Adrenal gland (tissue), 12 donors: ENCODE measurements around the gene NPPC. TPM values are rescaled to one million over a fixed set of nuclear protein-coding genes. Genes with fewer than 3 reads are reported as not detected.

Experiments used
- DNase-seq, 7 donors: peaks; one replicate each; pipeline ENCODE4 v3.0.0-alpha.2; 2019 to 2020
- H3K27ac ChIP-seq, 5 donors: fragments of 200-600 bp; sonication (generic) in 4 of 5; 1 replicate in 3 of 5; 2 replicates in 2 of 5; pipeline versions ENCODE4 v1.5.1 to v1.8.0; 2016 to 2020; ENCODE audit warnings: mild to moderate bottlenecking in 1 of 5
- H3K27me3 ChIP-seq: fragments of 200-600 bp; 2 replicates; pipeline ENCODE4 v1.8.0; 2021
- H3K36me3 ChIP-seq, 2 donors: fragments of 200-600 bp; replicated peaks in 1 of 2; 1 replicate in 1 of 2; 2 replicates in 1 of 2; pipeline versions ENCODE4 v1.5.1 to v1.8.0; 2018 to 2022
- H3K4me1 ChIP-seq, 2 donors: fragments of 200-600 bp; replicated peaks in 1 of 2; 1 replicate in 1 of 2; 2 replicates in 1 of 2; pipeline versions ENCODE4 v1.5.1 to v1.8.0; 2018 to 2021
- H3K4me3 ChIP-seq, 4 donors: fragments of 200-600 bp; sonication (generic) in 3 of 4; one replicate each; pipeline ENCODE4 v1.5.1; 2016 to 2018
- H3K9me3 ChIP-seq, 3 donors: fragments of 200-600 bp; sonication (generic) in 1 of 3; replicated peaks in 1 of 3; 1 replicate in 2 of 3; 2 replicates in 1 of 3; pipeline versions ENCODE4 v1.5.1 to v1.8.0; 2016 to 2021
- POLR2A ChIP-seq, 2 donors: fragments of 450-650 bp; IDR thresholded peaks; one replicate each; pipeline ENCODE4 v1.6.1; 2017; ENCODE audit warnings: antibody characterized with exemption in 2 of 2, mild to moderate bottlenecking in 2 of 2, moderate library complexity in 1 of 2
- WGBS, 4 donors: extraction: QIAGEN DNeasy Blood & Tissue Kit in 2 of 4; methylation state at CpG; one replicate each; pipeline versions ENCODE4 v1.1.5 to v1.1.7; 2013 to 2017; 5-methylcytosine and 5-hydroxymethylcytosine counted together
- intact Hi-C, 2 donors: fragments of 100-400 bp; cut with DNase I; formaldehyde crosslinking; loops; one replicate each; pipeline versions ENCODE4 v1.14.1 to v1.15.0; 2022 to 2023
- polyA plus RNA-seq, 3 donors: library from polyadenylated mRNA; stranded (reverse); fragments of 200-250 nt in 2 of 3; fragments of 350-450 nt in 1 of 3; fragmentation: Illumina TruSeq in 1 of 3; extraction: RNeasy Lipid Tissue Mini Kit (QIAGEN cat#74804) in 1 of 3; gene quantifications; one replicate each; pipeline ENCODE4 v1.2.3, GENCODE V29; 2013 to 2014
- total RNA-seq, 9 donors: library from RNA; depleted of rRNA in 4 of 9; stranded (reverse); fragments of >200 nt in 4 of 9; fragments of 120-200 nt in 1 of 9; fragmentation: NEBNext Ultra II Directional in 1 of 9; extraction: Animal tissue kit (Norgen Biotek cat#: 25700) in 1 of 9; gene quantifications; one replicate each; pipeline versions ENCODE4 v1.1.0 to v1.2.4, GENCODE V29; 2013 to 2023
- TF ChIP-seq, protein P1 (sequence below), 6 experiments: fragments of 450-650 bp in 4 of 6; fragments of 200-600 bp in 2 of 6; sonication (generic) in 1 of 6; IDR thresholded peaks; 1 replicate in 5 of 6; 2 replicates in 1 of 6; pipeline versions ENCODE4 v1.5.1 to v1.8.0; 2016 to 2021; ENCODE audit warnings: antibody characterized with exemption in 6 of 6, mild to moderate bottlenecking in 2 of 6, moderate library complexity in 1 of 6
- donor health status: healthy with polysubstance abuse.
- donor health status: Bipolar disorder and iron deficiency.
- donor health status: DM: yes; HTN: yes; CAD: no.
- donor health status: DM: no; HTN: no; CAD: no.
- donor health status: DM: no; HTN: no; CAD: no.
- donor health status: DM: yes; HTN: yes; CAD: no.

Gene NPPC
- total and polyA plus RNA-seq, 12 donors: 0.13 to 0.74 (median 0.17) TPM; not detected in 9

DNA sequence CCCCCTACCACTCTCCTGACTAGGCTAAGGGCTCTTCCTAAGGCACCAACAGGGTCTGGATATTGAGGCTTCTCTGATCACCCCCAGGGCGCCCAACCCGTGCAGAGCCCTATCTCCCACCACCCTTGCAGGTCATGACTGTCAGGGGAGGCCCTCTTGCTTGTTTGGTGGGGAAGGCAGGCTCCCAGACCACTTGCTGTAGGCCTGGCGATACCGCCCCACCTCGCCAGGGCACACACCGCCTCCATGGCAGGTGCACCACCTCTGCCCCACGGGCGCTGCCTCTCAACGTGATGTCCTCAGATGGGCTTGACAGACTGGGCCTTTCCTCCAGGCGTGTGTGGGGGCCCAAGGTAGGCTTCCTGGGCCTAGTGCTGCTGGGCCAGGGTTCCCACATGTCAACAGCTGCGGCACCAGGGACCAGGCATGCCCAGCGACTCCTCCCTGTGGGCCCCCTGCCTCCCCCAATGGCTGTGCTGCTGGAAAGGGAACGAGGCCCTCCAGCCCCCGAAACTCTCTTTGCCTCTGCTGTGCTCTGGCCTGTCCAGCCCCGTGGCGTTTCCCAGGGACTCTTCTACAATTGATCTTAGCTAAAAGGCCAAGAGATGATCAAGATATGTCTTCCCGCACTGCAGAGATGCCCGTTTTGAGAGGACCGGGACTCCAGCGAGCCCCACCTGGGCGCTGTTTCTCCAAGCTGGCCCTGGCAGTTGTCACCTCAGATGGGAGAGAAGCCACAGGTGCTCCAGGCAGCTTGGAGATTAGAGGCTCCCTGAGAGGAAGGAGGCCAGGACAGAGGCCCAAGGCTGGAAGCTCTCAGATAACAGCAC is 7.5 kb downstream of the NPPC start:
- H3K4me3 ChIP-seq: no peak overlapping the region
- no peaks in the 10 kb centered on the region for H3K9me3 ChIP-seq
- no peak for TF ChIP-seq POLR2A (IDR thresholded peaks at IDR 0.05)
- TF ChIP-seq, protein P1, sequence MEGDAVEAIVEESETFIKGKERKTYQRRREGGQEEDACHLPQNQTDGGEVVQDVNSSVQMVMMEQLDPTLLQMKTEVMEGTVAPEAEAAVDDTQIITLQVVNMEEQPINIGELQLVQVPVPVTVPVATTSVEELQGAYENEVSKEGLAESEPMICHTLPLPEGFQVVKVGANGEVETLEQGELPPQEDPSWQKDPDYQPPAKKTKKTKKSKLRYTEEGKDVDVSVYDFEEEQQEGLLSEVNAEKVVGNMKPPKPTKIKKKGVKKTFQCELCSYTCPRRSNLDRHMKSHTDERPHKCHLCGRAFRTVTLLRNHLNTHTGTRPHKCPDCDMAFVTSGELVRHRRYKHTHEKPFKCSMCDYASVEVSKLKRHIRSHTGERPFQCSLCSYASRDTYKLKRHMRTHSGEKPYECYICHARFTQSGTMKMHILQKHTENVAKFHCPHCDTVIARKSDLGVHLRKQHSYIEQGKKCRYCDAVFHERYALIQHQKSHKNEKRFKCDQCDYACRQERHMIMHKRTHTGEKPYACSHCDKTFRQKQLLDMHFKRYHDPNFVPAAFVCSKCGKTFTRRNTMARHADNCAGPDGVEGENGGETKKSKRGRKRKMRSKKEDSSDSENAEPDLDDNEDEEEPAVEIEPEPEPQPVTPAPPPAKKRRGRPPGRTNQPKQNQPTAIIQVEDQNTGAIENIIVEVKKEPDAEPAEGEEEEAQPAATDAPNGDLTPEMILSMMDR (IDR thresholded peaks at IDR 0.05): no peak
- H3K27me3 ChIP-seq: peaks cover 6% of the 10 kb centered on the region
- WGBS, 4 donors: 85 to 94% (median 91%) methylated on average over 7 to 21 of the region's 21 CpGs
- intact Hi-C loops: no loop called here
- no peaks in the 10 kb centered on the region for H3K4me1 ChIP-seq
- DNase-seq: no peak
- H3K36me3 ChIP-seq: no peaks in the 10 kb centered on the region
- no peak overlapping the region for H3K27ac ChIP-seq

DNA sequence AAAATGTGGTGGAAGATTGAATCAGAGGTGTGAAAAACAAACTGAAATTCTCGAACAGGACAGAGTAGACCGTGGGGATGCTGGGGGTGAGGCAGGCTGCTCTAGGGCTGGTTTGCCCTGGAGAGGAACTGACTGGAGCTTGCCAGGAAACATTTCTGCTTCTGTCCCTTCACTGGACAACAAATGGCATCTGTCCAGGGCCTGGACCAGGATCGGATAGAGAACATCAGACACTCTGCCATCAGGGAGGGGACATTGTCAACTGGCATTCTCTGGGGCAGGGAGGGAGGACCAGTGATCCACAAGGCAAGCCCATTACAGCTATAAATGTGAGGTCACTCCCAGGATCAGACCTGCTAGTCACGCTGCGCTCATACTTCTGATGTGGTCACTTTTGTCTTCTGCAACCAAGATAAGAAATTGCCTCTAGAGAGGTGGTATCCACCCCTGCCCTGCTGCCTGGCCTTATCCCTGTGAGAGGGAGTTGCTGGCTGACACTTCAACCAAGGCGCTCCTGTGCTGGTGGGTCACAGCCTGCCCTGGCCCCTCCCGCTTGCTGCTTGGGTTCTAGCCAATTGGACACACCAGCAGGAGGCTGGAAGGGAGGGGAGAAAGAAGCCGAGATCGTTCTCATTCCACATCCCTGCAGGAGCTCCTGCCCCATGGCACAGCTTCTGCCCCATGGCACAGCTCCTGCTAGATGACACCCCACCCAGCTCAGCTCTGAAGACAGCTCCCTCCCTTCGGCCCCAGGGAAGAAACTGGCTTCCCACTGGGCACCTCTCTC is 8.7 kb downstream of the NPPC start:
- Histone ChIP-seq H3K4me3 (no peak overlapping the region), H3K9me3 (no peaks in the 10 kb centered on the region), H3K36me3 (no peaks in the 10 kb centered on the region), H3K4me1 (no peaks in the 10 kb centered on the region), H3K27ac (no peak overlapping the region), H3K27me3 (no peaks in the 10 kb centered on the region)
- TF ChIP-seq POLR2A (IDR thresholded peaks at IDR 0.05): no peak
- TF ChIP-seq, protein P1 (IDR thresholded peaks at IDR 0.05): no peak
- intact Hi-C loops: no loop called here
- WGBS, 4 donors: 54 to 63% (median 58%) methylated on average over 8 to 10 of the region's 10 CpGs
- DNase-seq: peak in 1 of 7 donors; percentile 23

DNA sequence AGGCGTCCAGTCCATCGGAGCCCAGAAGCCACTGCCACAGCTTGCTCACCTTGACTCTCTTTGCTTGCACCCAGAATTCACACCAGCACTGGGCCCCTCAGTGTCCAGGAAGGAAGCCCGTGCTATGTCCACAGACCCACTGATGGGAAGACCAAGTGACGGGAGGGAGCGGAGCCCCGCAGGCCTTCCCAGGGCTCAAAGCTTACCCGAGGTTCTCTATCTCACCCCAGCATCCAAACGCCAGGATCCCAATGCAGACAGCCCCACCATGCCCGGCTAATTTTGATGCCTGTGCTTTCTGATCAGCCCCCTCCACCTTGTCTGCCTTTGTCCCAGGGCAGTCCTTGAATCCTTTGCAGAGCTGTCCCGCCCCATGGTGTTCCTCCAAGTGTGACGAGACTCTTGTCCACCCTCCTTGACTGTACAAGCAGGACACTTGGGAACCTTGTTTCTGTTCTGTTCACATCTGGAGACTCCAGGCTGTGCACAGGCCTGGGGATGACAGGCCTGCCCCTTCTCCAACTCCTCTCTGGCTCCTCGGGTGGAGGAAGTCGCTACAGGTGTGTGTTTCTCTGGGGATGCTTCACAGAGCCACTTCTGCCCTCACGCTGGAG is 12.0 kb downstream of the NPPC start:
- no peak overlapping the region for H3K27ac ChIP-seq
- WGBS, 4 donors: 84 to 89% (median 88%) methylated on average over 8 to 14 of the region's 14 CpGs
- H3K27me3 ChIP-seq: no peaks in the 10 kb centered on the region
- intact Hi-C loops: no loop called here
- no peaks in the 10 kb centered on the region for H3K9me3 ChIP-seq
- DNase-seq: no peak
- H3K4me3 ChIP-seq: no peak overlapping the region
- no peak for TF ChIP-seq POLR2A (IDR thresholded peaks at IDR 0.05)
- TF ChIP-seq, protein P1 (IDR thresholded peaks at IDR 0.05): no peak
- H3K4me1 ChIP-seq: no peaks in the 10 kb centered on the region
- H3K36me3 ChIP-seq: no peaks in the 10 kb centered on the region

DNA sequence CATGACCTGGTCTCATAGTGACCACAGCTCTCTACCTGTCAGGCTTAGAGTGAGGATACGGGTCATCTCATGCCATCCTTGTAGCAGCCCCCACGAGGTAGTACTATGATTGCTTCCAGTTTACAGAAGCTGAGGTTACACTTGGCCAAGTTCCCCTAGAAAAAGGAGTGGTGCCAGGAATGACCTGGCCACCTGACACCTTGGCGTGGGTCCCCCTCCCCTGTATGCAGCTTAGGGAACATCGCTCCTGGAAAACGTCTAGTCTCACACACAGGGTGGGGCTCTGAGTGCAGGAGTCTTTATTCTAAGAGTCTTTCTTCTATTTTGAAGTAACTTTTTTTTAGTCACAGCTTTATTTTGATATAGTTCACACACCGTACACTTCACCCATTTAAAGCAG is 14.8 kb downstream of the NPPC start:
- no peak for DNase-seq

More for the DNA sequence above, 14.8 kb downstream of the NPPC start:
- WGBS, 4 donors: 50 to 82% (median 75%) methylated on average over 4 to 6 of the region's 6 CpGs
- Histone ChIP-seq H3K4me1 (no peaks in the 10 kb centered on the region), H3K36me3 (no peaks in the 10 kb centered on the region), H3K9me3 (no peaks in the 10 kb centered on the region), H3K27ac (no peak overlapping the region), H3K4me3 (no peak overlapping the region), H3K27me3 (no peaks in the 10 kb centered on the region)
- TF ChIP-seq POLR2A (IDR thresholded peaks at IDR 0.05): no peak
- TF ChIP-seq, protein P1 (IDR thresholded peaks at IDR 0.05): no peak
- intact Hi-C loops: no loop called here
